ENCODE data around the gene AANAT. TPM values are rescaled to one million over a fixed set of nuclear protein-coding genes. Genes with fewer than 3 reads are reported as not detected.

AANAT gene
- total RNA-seq, 1 experiment from 2014 or later, result not detected

- DNase-seq, result no peak
- Histone ChIP-seq H3K27ac (no peak overlapping the region), H3K27me3 (ENCODE audit: insufficient read depth, low read depth) (no peaks in the 10 kb centered on the region), H3K36me3 (ENCODE audit: low read depth) (no peaks in the 10 kb centered on the region), H3K9me2 (ENCODE audit: insufficient read depth) (no peaks in the 10 kb centered on the region), H3K4me2 (no peak overlapping the region), H3K9me3 (ENCODE audit: insufficient read depth, low read depth) (no peaks in the 10 kb centered on the region), H3F3A (ENCODE audit: insufficient read depth, low read depth) (peaks cover 3% of the 10 kb centered on the region; the same call in 1 of the 2 replicates), H2AFZ (no peak overlapping the region), H4K20me1 (ENCODE audit: insufficient read depth) (no peaks in the 10 kb centered on the region), H3K4me3 (no peak overlapping the region), H3K4me1 (replicated peaks; ENCODE audit: insufficient read depth) (no peaks in the 10 kb centered on the region), H3K79me2 (ENCODE audit: low read depth) (no peaks in the 10 kb centered on the region)
- intact Hi-C loops (cut with micrococcal nuclease; ENCODE audit: unreplicated experiment), result no loop called here
- TF ChIP-seq EZH2 (IDR thresholded peaks at IDR 0.05; ENCODE audit: low read depth) (no peak), CTCF (conservative IDR thresholded peaks at IDR 0.05) (no peak)
- CTCF ChIA-PET, result interaction anchor here (0.6 kb wide), 1 partner anchor 67 kb away, joined by 4 read pairs; no protein-coding TSS in a partner anchor
- BruUV-seq (replicated peaks), result no TSS peak
- POLR2A ChIA-PET (ENCODE audit: unreplicated experiment), result no interaction called here
Measured at GRCh38 chr17:76426853-76427252, 40.5 kb upstream of the AANAT start.

DNA sequence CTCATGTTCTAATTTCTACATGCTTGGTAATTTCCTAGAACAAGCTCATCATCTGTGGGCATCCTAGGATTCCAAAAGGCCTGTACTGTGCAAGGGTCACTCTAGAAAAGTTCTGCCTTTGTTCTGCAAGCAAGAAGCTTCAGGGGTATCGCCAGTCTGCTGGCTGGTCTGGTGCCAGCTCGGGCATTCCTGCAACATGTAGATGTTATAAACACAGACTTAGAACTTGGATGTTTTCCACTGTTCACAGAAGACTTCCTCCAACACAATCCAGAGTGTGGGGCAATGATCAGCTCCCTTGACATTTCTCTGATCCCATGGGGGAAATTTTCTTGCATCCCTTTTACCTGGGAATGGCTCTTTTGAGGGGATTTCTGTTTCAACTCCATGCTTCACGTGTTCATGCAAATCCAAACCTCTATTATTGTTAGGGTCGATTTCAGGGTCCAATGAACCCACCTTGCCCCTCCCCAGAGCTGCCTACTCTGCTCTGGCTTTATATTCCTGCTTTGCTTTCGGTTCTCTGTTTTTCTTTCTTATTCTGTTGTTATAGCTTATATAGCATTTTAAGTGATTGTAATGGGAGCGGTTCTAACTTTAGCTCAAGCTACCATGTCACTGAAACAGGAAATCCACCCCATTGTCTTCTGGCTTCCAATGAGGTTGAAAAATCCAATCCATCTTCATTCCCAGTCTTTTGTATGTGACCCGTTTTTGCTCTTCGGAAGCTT is 39.7 kb upstream of the AANAT start:
- no peak overlapping the region for H3K27ac ChIP-seq
- no peaks in the 10 kb centered on the region for H3K9me2 ChIP-seq (ENCODE audit: insufficient read depth)
- H4K20me1 ChIP-seq (ENCODE audit: insufficient read depth), result no peaks in the 10 kb centered on the region; the same call in 1 of the 2 replicates
- H3K79me2 ChIP-seq (ENCODE audit: low read depth), result peaks cover 5% of the 10 kb centered on the region
- no peaks in the 10 kb centered on the region for H3K27me3 ChIP-seq (ENCODE audit: insufficient read depth, low read depth)
- H3K4me2 ChIP-seq, result no peak overlapping the region
- no peak overlapping the region for H2AFZ ChIP-seq
- CTCF ChIA-PET, result interaction anchor here (0.8 kb wide), 1 partner anchor 31 kb away, joined by 3 read pairs; no protein-coding TSS in a partner anchor
- TF ChIP-seq CTCF (conservative IDR thresholded peaks at IDR 0.05), result no peak
- TF ChIP-seq EZH2 (IDR thresholded peaks at IDR 0.05; ENCODE audit: low read depth), result no peak
- peaks cover 3% of the 10 kb centered on the region; the same call in 1 of the 2 replicates for H3F3A ChIP-seq (ENCODE audit: insufficient read depth, low read depth)
- H3K4me1 ChIP-seq (replicated peaks; ENCODE audit: insufficient read depth), result no peaks in the 10 kb centered on the region
- H3K36me3 ChIP-seq (ENCODE audit: low read depth), result no peaks in the 10 kb centered on the region
- no peak overlapping the region for H3K4me3 ChIP-seq
- POLR2A ChIA-PET (ENCODE audit: unreplicated experiment), result no interaction called here
- intact Hi-C loops (cut with micrococcal nuclease; ENCODE audit: unreplicated experiment), result no loop called here
- BruUV-seq (replicated peaks), result no TSS peak
- H3K9me3 ChIP-seq (ENCODE audit: insufficient read depth, low read depth), result no peaks in the 10 kb centered on the region
- DNase-seq, result no peak

- DNase-seq, result no peak
- POLR2A ChIA-PET (ENCODE audit: unreplicated experiment), result no interaction called here
- Histone ChIP-seq H3K9me3 (ENCODE audit: insufficient read depth, low read depth) (no peaks in the 10 kb centered on the region), H2AFZ (no peak overlapping the region), H3F3A (ENCODE audit: insufficient read depth, low read depth) (peaks cover 3% of the 10 kb centered on the region; the same call in 1 of the 2 replicates), H3K27ac (no peak overlapping the region), H3K9me2 (ENCODE audit: insufficient read depth) (no peaks in the 10 kb centered on the region), H3K4me2 (no peak overlapping the region), H3K4me1 (replicated peaks; ENCODE audit: insufficient read depth) (no peaks in the 10 kb centered on the region), H3K36me3 (ENCODE audit: low read depth) (no peaks in the 10 kb centered on the region), H3K79me2 (ENCODE audit: low read depth) (peaks cover 13% of the 10 kb centered on the region), H3K27me3 (ENCODE audit: insufficient read depth, low read depth) (no peaks in the 10 kb centered on the region), H3K4me3 (no peak overlapping the region), H4K20me1 (ENCODE audit: insufficient read depth) (no peaks in the 10 kb centered on the region; the same call in 1 of the 2 replicates)
- TF ChIP-seq EZH2 (IDR thresholded peaks at IDR 0.05; ENCODE audit: low read depth), result no peak
- TF ChIP-seq CTCF (conservative IDR thresholded peaks at IDR 0.05), result no peak
- intact Hi-C loops (cut with micrococcal nuclease; ENCODE audit: unreplicated experiment), result no loop called here
- CTCF ChIA-PET, result interaction anchor here (0.8 kb wide), 1 partner anchor 30 kb away, joined by 3 read pairs; no protein-coding TSS in a partner anchor
- no TSS peak for BruUV-seq (replicated peaks)
Measured at GRCh38 chr17:76428511-76428910, 38.9 kb upstream of the AANAT start.

All from PC-9 (cell line).